ENCODE data around the gene ZCWPW1.
A peak's percentile ranks its signal among the peaks of the same experiment; 100 is the strongest.

Gene ZCWPW1

DNA sequence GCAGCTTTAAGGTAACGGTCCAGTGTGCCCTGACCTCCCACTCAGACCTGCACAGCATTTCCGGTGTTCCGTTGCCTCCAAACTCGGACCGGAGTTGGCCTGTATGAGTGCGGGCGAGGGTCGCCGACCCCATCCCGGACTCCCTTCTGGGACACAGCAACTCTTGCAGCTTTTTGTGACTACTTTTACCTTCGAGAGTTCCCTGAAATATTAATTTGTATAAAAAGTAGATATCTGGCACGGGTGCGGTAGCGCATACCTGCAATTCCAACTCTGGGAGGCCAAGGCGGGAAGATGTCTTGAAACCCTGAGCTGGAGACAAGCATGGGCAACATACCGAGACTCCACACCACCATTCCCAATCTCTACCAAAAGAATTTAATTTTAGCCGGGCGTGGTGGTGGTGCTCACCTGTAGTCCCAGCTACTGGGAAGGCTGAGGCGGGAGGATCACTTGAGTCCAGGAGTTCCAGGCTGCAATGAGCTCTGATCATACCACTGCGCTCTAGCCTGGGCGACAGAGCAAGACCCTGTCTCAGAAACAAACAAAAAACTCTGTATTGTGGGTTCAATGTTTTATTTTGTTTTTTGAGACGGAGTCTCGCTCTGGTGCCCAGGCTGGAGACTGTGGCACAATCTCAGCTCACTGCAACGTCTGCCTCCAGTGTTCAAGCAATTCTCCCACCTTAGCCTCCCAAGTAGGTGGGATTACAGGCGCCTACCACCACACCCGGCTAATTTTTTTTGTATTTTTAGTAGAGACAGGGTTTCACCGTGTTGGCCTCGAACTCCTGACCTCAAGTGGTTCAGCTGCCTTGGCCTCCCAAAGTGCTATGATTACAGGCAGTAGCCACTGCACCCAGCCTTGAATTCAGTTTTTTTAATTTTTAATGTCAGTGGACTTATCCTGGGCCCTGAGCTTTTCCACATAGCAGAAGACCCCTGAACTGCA, 8.9 kb upstream of the ZCWPW1 start:
- in situ Hi-C loops (cut with MboI; ENCODE audit: low pct_unique_long_range_greater_than_20kb, low sequenced_read_pairs, unreplicated experiment) = no loop called here
- TF ChIP-seq, protein P1, sequence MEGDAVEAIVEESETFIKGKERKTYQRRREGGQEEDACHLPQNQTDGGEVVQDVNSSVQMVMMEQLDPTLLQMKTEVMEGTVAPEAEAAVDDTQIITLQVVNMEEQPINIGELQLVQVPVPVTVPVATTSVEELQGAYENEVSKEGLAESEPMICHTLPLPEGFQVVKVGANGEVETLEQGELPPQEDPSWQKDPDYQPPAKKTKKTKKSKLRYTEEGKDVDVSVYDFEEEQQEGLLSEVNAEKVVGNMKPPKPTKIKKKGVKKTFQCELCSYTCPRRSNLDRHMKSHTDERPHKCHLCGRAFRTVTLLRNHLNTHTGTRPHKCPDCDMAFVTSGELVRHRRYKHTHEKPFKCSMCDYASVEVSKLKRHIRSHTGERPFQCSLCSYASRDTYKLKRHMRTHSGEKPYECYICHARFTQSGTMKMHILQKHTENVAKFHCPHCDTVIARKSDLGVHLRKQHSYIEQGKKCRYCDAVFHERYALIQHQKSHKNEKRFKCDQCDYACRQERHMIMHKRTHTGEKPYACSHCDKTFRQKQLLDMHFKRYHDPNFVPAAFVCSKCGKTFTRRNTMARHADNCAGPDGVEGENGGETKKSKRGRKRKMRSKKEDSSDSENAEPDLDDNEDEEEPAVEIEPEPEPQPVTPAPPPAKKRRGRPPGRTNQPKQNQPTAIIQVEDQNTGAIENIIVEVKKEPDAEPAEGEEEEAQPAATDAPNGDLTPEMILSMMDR (IDR thresholded peaks at IDR 0.05; ENCODE audit: extremely low read depth, insufficient read depth, missing control alignments) = no peak
- DNase-seq (ENCODE audit: low spot score) = no peak

DNA sequence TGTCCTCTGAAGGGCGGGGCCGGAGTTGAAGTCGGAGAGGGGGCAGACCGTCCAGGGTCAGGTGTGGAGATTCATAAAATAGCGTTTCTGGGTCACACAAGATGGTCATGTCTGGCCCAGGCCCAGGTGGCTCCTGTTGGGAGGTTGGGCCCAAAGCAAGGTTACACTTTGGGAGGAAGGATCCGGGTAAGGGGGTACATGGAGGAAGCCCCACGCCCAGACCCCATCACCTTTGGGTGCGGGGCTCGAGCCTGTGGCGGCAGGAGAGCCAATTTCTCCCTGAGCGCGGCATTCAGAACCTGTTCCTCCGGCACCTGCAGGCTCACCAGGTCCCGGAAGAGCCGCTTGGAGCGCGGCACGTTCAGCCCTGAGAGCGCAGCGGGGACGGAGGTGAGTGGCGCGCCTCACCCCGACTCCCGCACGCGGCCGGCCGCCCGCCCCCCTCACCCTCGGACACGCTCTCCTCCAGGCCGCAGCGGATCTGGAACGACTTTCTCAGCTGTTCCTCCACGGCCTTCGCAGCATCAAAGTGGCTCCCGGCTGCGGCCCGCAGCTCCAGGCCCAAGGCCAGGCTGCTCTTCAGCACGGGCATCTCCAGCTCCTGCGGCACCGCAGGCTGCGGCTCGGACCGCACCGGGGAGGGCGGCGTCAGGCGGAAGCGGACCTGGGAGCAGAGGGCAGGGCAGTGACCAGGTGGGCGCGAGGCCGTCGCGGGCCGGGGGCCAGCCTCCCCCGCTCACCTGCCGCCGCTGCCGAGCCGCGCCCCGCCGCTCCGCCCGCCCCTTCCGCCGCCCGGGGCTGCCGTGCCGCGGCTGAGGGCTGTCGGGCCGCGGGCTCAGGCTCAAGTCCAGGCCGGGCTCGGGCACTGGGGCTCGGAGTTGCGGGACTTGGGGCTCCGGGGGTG, 7.2 kb upstream of the ZCWPW1 start:
- DNase-seq (ENCODE audit: low spot score) = peak; percentile 67
- in situ Hi-C loops (cut with MboI; ENCODE audit: low pct_unique_long_range_greater_than_20kb, low sequenced_read_pairs, unreplicated experiment) = no loop called here
- TF ChIP-seq, protein P1 (IDR thresholded peaks at IDR 0.05; ENCODE audit: extremely low read depth, insufficient read depth, missing control alignments) = no peak

DNA sequence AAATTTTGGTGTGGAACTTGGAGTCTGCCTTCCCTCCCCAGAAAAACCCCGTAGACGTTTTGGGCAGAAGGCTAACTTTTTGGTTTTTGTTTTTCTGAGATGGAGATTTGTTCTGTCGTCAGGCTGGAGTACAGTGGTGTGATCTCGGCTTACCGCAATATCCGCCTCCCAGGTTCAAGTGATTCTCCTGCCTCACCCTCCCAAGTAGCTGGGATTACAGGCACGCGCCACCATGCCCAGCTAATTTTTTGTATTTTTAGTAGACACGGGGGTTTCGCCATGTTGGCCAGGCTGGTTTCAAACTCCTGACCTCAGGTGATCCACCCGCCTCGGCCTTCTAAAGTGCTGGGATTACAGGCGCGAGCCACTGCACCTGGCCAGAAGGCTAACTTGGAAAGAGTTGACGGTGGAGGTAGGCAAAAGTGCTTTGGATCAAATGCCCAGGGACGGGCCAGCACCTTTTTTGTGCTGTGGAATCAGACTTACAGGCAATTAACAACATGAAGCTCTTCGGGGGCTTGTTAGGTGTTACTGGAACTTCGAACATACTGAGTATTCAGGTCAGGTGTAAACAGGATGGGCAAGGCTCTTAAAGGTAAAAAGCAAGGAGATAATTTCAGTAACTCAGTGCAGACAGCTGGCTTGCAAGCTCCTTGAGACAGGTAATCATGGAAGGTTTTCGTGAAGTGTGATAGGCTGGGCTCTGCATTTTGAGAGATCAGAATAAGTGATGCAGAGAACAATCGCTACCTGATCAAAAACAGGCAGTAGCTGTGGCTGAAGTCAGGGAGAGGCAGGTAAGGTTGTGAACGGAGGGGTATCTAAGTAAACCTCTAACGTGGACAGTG, 6.0 kb upstream of the ZCWPW1 start:
- TF ChIP-seq, protein P1 (IDR thresholded peaks at IDR 0.05; ENCODE audit: extremely low read depth, insufficient read depth, missing control alignments) = no peak
- in situ Hi-C loops (cut with MboI; ENCODE audit: low pct_unique_long_range_greater_than_20kb, low sequenced_read_pairs, unreplicated experiment) = no loop called here
- DNase-seq (ENCODE audit: low spot score) = no peak

DNA sequence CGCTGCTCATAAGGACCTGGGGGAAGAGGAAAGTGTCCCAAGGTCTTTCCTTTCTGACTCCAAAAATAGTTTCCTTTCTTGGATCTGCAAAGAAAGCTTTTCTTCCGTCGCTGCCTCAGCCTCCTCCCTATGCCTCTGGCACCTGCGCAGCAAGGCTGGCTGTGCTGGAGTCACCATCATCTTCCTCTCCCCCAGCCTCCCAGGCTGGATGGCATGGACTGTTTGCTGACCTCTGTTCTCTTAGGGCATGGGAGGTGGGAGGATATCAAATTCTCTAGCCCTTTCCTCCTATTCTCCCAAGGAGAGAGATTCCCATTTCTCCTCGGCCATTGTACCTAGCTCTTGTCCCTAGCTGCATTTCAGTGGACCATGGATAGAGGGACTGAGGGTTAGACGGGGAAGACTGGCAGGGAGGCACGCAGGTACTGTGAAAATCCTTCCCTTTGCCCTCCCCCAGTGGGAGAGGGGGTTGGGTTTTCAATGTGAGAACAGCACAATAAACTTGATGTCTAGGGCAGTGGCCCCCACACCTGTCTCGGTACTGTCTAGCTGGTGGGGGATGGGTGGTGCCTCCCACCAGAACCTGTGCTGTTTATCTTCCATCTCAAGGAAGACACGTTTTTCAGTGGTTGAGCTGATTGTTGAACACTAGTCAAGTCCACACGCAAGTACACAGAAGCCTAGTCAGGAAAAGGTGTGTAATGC, 5.2 kb upstream of the ZCWPW1 start:
- in situ Hi-C loops (cut with MboI; ENCODE audit: low pct_unique_long_range_greater_than_20kb, low sequenced_read_pairs, unreplicated experiment) = no loop called here
- DNase-seq (ENCODE audit: low spot score) = no peak
- TF ChIP-seq, protein P1 (IDR thresholded peaks at IDR 0.05; ENCODE audit: extremely low read depth, insufficient read depth, missing control alignments) = no peak

DNA sequence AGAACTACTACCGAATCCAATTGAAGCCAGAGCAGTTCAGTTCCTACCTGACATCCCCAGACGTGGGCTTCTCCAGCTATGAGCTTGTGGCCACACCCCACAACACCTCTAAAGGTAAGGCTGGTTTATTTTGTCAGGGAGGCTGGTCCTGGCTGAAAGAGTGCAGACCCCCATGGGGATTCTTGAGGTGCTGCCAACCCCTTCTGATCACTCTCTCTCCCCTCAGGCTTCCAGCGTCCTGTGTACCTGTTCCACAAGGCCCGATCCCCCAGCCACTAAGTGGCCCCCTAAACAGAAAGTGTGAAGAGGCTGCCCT, 4.7 kb upstream of the ZCWPW1 start:
- TF ChIP-seq, protein P1 (IDR thresholded peaks at IDR 0.05; ENCODE audit: extremely low read depth, insufficient read depth, missing control alignments) = no peak
- in situ Hi-C loops (cut with MboI; ENCODE audit: low pct_unique_long_range_greater_than_20kb, low sequenced_read_pairs, unreplicated experiment) = no loop called here
- DNase-seq (ENCODE audit: low spot score) = no peak

Data from GM13977 (cell line).